Caki2 (cell line): ENCODE results near the gene HBE1. TPM values are rescaled to one million over a fixed set of nuclear protein-coding genes. Genes with fewer than 3 reads are reported as not detected.
"Not testable (repeated sequence)": the region's sequence is repeated elsewhere in the genome, so short reads cannot be mapped to it uniquely, and the experiment has no call there.

Experiments
- DNase-seq: peaks from one replicate; pipeline ENCODE4 v3.0.0-alpha.2; 2015; ENCODE audit warnings: low read depth
- in situ Hi-C: cut with HindIII; loops from 2 replicates; pipeline ENCODE4 v1.10.0; 2016; ENCODE audit warnings: low sequenced_read_pairs, low pct_unique_long_range_greater_than_20kb, mixed read lengths
- total RNA-seq: library from RNA; depleted of rRNA; stranded (reverse); fragments of >200 nt; shearing (Covaris generic); gene quantifications from 2 replicates; pipeline ENCODE4 v1.2.3, GENCODE V29; 2014; ENCODE audit warnings: low replicate concordance

Gene HBE1
- total RNA-seq, 1 experiment from 2014 or later, result not detected

- in situ Hi-C loops, result no loop called here
- DNase-seq, result no peak
These were observed 3.9 kb downstream of the HBE1 start for GRCh38 chr11:5265832-5266231.

GRCh38 chr11:5258543-5259262 lies 11.0 kb downstream of the HBE1 start:
- in situ Hi-C loops, result no loop called here
- DNase-seq, result no peak

- in situ Hi-C loops, result no loop called here
- DNase-seq, result no peak
These were observed 12.4 kb downstream of the HBE1 start for GRCh38 chr11:5257296-5257695.

GRCh38 chr11:5254646-5255413 lies 14.9 kb downstream of the HBE1 start, which contains the start of gene HBG2:
Gene HBG2, minus strand, starts transcription at chr11:5254781. Its CDS starts 53 bp downstream, at chr11:5254728.
- DNase-seq, in situ Hi-C loops: not testable (repeated sequence)

- DNase-seq, in situ Hi-C loops: not testable (repeated sequence)
These were observed 15.7 kb downstream of the HBE1 start for GRCh38 chr11:5254023-5254422.

- in situ Hi-C loops, DNase-seq: not testable (repeated sequence)
These were observed 16.3 kb downstream of the HBE1 start for GRCh38 chr11:5253440-5253839.

GRCh38 chr11:5252919-5253265 lies 16.9 kb downstream of the HBE1 start:
- in situ Hi-C loops, result no loop called here
- no peak for DNase-seq

GRCh38 chr11:5252192-5252918 lies 17.4 kb downstream of the HBE1 start:
- in situ Hi-C loops, result no loop called here
- no peak for DNase-seq

GRCh38 chr11:5251746-5252145 lies 18.0 kb downstream of the HBE1 start:
- DNase-seq, result no peak
- in situ Hi-C loops, result no loop called here

GRCh38 chr11:5250543-5251204 lies 19.1 kb downstream of the HBE1 start:
- in situ Hi-C loops, result no loop called here

GRCh38 chr11:5249807-5250396 lies 19.8 kb downstream of the HBE1 start, which contains the start of gene HBG1:
Gene HBG1, minus strand, starts transcription at chr11:5249857. Its CDS starts 53 bp downstream, at chr11:5249804.
- DNase-seq, in situ Hi-C loops: not testable (repeated sequence)

More at GRCh38 chr11:5250543-5251204, 19.1 kb downstream of the HBE1 start:
- DNase-seq, result no peak

GRCh38 chr11:5248498-5248897 lies 21.2 kb downstream of the HBE1 start:
- in situ Hi-C loops, DNase-seq: not testable (repeated sequence)

- in situ Hi-C loops, result no loop called here
These were observed 22.1 kb downstream of the HBE1 start for GRCh38 chr11:5247472-5248192.

GRCh38 chr11:5246772-5247471 lies 22.8 kb downstream of the HBE1 start:
- in situ Hi-C loops, result no loop called here

More at GRCh38 chr11:5247472-5248192, 22.1 kb downstream of the HBE1 start:
- DNase-seq, result no peak

GRCh38 chr11:5245155-5245554 lies 24.6 kb downstream of the HBE1 start:
- no peak for DNase-seq
- in situ Hi-C loops, result no loop called here

More at GRCh38 chr11:5246772-5247471, 22.8 kb downstream of the HBE1 start:
- no peak for DNase-seq

- DNase-seq, result no peak
- in situ Hi-C loops, result no loop called here
These were observed 25.9 kb downstream of the HBE1 start for GRCh38 chr11:5243816-5244180.
